Esophagus squamous epithelium (tissue), 5 donors: Measurements from ENCODE around the gene SCN3B. TPM values are rescaled to one million over a fixed set of nuclear protein-coding genes. Genes with fewer than 3 reads are reported as not detected.

ENCODE experiments used
- DNase-seq: peaks from one replicate; lab custom pipeline; 2025; lab: John Stamatoyannopoulos, UW
- H3K27ac ChIP-seq, 4 donors: fragments of 200-600 bp; sonication (generic); one replicate each; pipeline ENCODE4 v1.5.1; 2016 to 2019; ENCODE audit warnings: mild to moderate bottlenecking in 1 of 4
- H3K27me3 ChIP-seq, 4 donors: fragments of 200-600 bp; sonication (generic); 1 replicate in 3 of 4; 2 replicates in 1 of 4; pipeline versions ENCODE4 v1.5.1 to v1.6.0; 2017 to 2021; ENCODE audit warnings: antibody characterized with exemption in 1 of 4
- H3K36me3 ChIP-seq, 3 donors: fragments of 200-600 bp; sonication (generic); one replicate each; pipeline ENCODE4 v1.5.1; 2016 to 2019
- H3K4me1 ChIP-seq, 3 donors: fragments of 200-600 bp; sonication (generic); one replicate each; pipeline ENCODE4 v1.5.1; 2017 to 2019
- H3K4me3 ChIP-seq, 4 donors: fragments of 200-600 bp; sonication (generic); 1 replicate in 3 of 4; 2 replicates in 1 of 4; pipeline ENCODE4 v1.5.1; 2016 to 2019; ENCODE audit warnings: mild to moderate bottlenecking in 2 of 4, moderate library complexity in 1 of 4
- H3K9me3 ChIP-seq, 3 donors: fragments of 200-600 bp; sonication (generic); one replicate each; pipeline ENCODE4 v1.5.1; 2016 to 2019
- CTCF ChIP-seq, 6 experiments: fragments of 450-650 bp in 4 of 6; fragments of 200-600 bp in 2 of 6; sonication (generic) in 2 of 6; IDR thresholded peaks; one replicate each; pipeline ENCODE4 v1.5.1; 2016 to 2019; ENCODE audit warnings: antibody characterized with exemption in 6 of 6, mild to moderate bottlenecking in 4 of 6, moderate library complexity in 4 of 6
- POLR2A ChIP-seq, 4 donors: fragments of 450-650 bp; IDR thresholded peaks; one replicate each; pipeline ENCODE4 v1.6.1; 2017; ENCODE audit warnings: antibody characterized with exemption in 4 of 4, mild to moderate bottlenecking in 4 of 4, moderate library complexity in 3 of 4
- WGBS, 2 donors: methylation state at CpG; one replicate each; pipeline ENCODE4 v1.1.5; 2018; 5-methylcytosine and 5-hydroxymethylcytosine counted together
- intact Hi-C: fragments of 100-400 bp; cut with DNase I; formaldehyde crosslinking; loops from one replicate; pipeline ENCODE4 v1.15.0; 2022
- total RNA-seq, 4 donors: library from RNA; depleted of rRNA; stranded (reverse); fragments of >200 nt; gene quantifications; one replicate each; pipeline ENCODE4 v1.1.0, GENCODE V29; 2016
- donor health status: DM: yes; HTN: yes; CAD: no.

The SCN3B gene
- total RNA-seq, 4 donors from 2014 or later: 0.06 to 3.4 (median 0.83) TPM; not detected in 1

- DNase-seq: no peak
- H3K4me3 ChIP-seq: no peak overlapping the region
- WGBS, 2 donors: 79 to 91% methylated on average over 2 of the region's 2 CpGs
Observed at GRCh38 chr11:123678246-123678645, 23.8 kb upstream of the SCN3B start.

DNA sequence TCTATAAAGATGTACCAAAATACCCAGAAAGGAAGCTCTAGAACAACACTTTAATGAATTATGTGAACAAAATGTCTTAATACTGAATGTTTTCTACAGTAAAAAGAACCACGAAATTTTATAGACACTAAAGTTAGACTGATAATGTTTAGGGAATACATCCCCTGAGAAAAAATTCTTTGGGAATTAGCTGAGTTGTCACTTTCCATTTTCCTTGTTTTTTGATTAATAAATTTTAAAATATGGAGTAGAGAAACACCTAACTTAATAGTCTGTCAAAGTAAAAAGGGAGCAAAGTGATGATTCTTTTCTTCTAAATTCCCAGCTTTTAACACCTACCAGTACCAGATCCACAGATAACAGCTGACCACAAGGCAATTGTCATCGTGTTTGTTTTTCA, 23.1 kb upstream of the SCN3B start:
- H3K4me3 ChIP-seq: no peak overlapping the region
- intact Hi-C loops: no loop called here
- peaks cover 0 to 21% (median 0%) of the 10 kb centered on the region in 4 donors for H3K27me3 ChIP-seq
- H3K36me3 ChIP-seq: no peaks in the 10 kb centered on the region
- TF ChIP-seq POLR2A (IDR thresholded peaks at IDR 0.05) (no peak), CTCF (IDR thresholded peaks at IDR 0.05) (no peak)
- no peak overlapping the region for H3K27ac ChIP-seq
- H3K9me3 ChIP-seq: no peaks in the 10 kb centered on the region
- 59 to 62% methylated on average over 2 of the region's 2 CpGs for WGBS, 2 donors
- no peak for DNase-seq
- H3K4me1 ChIP-seq: no peaks in the 10 kb centered on the region

More at GRCh38 chr11:123678246-123678645, 23.8 kb upstream of the SCN3B start:
- Histone ChIP-seq H3K27ac (no peak overlapping the region), H3K9me3 (no peaks in the 10 kb centered on the region), H3K27me3 (peaks cover 0 to 23% (median 0%) of the 10 kb centered on the region in 4 donors), H3K36me3 (no peaks in the 10 kb centered on the region), H3K4me1 (no peaks in the 10 kb centered on the region)
- TF ChIP-seq CTCF (IDR thresholded peaks at IDR 0.05) (no peak), POLR2A (IDR thresholded peaks at IDR 0.05) (no peak)
- intact Hi-C loops: no loop called here

DNA sequence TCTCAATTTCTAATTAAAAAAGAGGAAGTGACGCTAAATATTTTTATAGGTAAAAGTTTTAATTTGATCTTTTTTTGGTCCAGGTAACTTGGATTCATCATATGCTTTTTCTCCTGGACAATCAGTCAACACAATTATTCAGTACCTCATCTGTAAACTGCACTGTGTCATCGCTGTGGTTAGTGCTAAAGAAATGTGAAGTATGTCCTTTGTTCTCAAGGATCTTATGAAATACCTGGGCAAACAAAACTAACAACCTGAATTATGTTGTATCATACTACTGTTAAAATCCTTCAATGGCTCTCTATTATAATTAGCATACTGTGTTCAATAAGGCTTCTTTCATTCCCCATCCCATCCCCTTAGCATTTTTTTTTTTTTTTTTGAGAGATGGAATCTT, 19.9 kb upstream of the SCN3B start:
- H3K36me3 ChIP-seq: no peaks in the 10 kb centered on the region
- TF ChIP-seq CTCF (IDR thresholded peaks at IDR 0.05) (no peak), POLR2A (IDR thresholded peaks at IDR 0.05) (no peak)
- no peaks in the 10 kb centered on the region for H3K9me3 ChIP-seq
- 64 to 75% methylated on average over 2 of the region's 2 CpGs for WGBS, 2 donors
- DNase-seq: no peak
- no peaks in the 10 kb centered on the region for H3K4me1 ChIP-seq
- H3K4me3 ChIP-seq: no peak overlapping the region
- intact Hi-C loops: no loop called here
- H3K27me3 ChIP-seq: peaks cover 0 to 29% (median 0%) of the 10 kb centered on the region in 4 donors
- no peak overlapping the region for H3K27ac ChIP-seq

DNA sequence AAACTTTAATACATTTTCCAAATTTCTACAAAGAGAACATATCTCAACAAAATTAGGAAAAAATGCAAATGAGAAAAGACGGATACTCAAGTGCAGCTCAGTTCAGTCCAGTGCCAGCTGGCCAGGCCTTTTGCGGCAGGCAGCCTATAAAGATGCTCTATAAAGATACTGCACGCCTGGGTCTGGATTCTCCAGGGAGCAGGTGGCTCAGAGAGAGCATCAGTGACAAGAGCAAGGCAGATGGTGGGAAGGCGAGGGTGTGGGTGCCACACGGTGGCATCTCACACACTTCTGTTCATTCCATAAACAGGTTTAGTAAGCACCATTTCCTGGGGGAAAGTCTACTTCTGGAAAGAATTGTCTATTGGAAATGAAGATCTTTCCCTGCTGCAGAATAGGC, 18.1 kb upstream of the SCN3B start:
- no peak for DNase-seq
- Histone ChIP-seq H3K27me3 (peaks cover 0 to 29% (median 0%) of the 10 kb centered on the region in 4 donors), H3K9me3 (no peaks in the 10 kb centered on the region), H3K4me1 (no peaks in the 10 kb centered on the region), H3K36me3 (no peaks in the 10 kb centered on the region), H3K4me3 (no peak overlapping the region), H3K27ac (no peak overlapping the region)
- no peak for TF ChIP-seq POLR2A (IDR thresholded peaks at IDR 0.05)
- TF ChIP-seq CTCF (IDR thresholded peaks at IDR 0.05): no peak
- 83 to 91% methylated on average over 5 of the region's 5 CpGs for WGBS, 2 donors
- intact Hi-C loops: no loop called here

DNA sequence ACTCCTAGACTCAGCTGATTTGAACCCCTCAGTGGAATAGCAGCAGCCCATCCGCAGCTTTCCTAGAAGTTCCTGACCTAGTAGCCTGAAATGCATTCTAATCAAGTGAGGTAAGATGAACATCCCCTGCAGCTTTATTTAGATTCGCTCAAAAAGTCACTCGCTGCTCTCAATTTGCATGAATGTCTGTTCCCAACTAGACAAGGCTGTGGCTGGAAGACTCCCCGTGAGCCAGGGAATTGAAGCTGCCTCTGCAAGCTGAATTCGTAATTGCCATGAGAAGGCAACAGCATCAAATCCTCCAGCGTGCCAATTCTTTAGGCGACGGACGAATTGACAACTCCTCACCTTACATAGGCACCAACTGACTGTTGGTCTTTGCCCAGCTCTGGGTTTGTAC, 17.1 kb upstream of the SCN3B start:
- H3K36me3 ChIP-seq: no peaks in the 10 kb centered on the region
- peaks cover 0 to 29% (median 0%) of the 10 kb centered on the region in 4 donors for H3K27me3 ChIP-seq
- intact Hi-C loops: no loop called here
- TF ChIP-seq CTCF (IDR thresholded peaks at IDR 0.05) (no peak), POLR2A (IDR thresholded peaks at IDR 0.05) (no peak)
- no peaks in the 10 kb centered on the region for H3K9me3 ChIP-seq
- H3K27ac ChIP-seq: no peak overlapping the region
- DNase-seq: no peak
- H3K4me3 ChIP-seq: no peak overlapping the region
- H3K4me1 ChIP-seq: no peaks in the 10 kb centered on the region
- 77 to 82% methylated on average over 9 of the region's 9 CpGs for WGBS, 2 donors
